Liver (tissue), 9 donors: Measurements from ENCODE around the gene EFNB3. TPM values are rescaled to one million over a fixed set of nuclear protein-coding genes. Genes with fewer than 3 reads are reported as not detected.

Experiments used
- DNase-seq: peaks from one replicate; pipeline ENCODE4 v3.0.0-alpha.2; 2017; ENCODE audit warnings: low spot score
- H3K27ac ChIP-seq, 2 donors: one replicate each; pipeline ENCODE4 v1.7.0; 2013; ENCODE audit warnings: inconsistent platforms in 2 of 2, low read length in 2 of 2, control low read depth in 1 of 2, low read depth in 1 of 2, mild to moderate bottlenecking in 1 of 2
- H3K27me3 ChIP-seq, 4 donors: one replicate each; pipeline versions ENCODE4 v1.6.1 to v1.7.0; 2013; ENCODE audit warnings: low read length in 3 of 4, inconsistent platforms in 1 of 4, mild to moderate bottlenecking in 1 of 4, moderate library complexity in 1 of 4; ENCODE audit not compliant: control insufficient read depth in 4 of 4, insufficient read depth in 4 of 4
- H3K36me3 ChIP-seq, 4 donors: one replicate each; pipeline versions ENCODE4 v1.6.1 to v1.7.0; 2013; ENCODE audit warnings: low read length in 3 of 4, mild to moderate bottlenecking in 3 of 4, low read depth in 1 of 4, moderate library complexity in 1 of 4; ENCODE audit not compliant: control insufficient read depth in 4 of 4, insufficient read depth in 3 of 4
- H3K4me1 ChIP-seq, 4 donors: one replicate each; pipeline versions ENCODE4 v1.6.1 to v1.7.0; 2013; ENCODE audit warnings: low read length in 3 of 4, mild to moderate bottlenecking in 3 of 4, moderate library complexity in 1 of 4; ENCODE audit not compliant: control insufficient read depth in 4 of 4, insufficient read depth in 4 of 4
- H3K4me3 ChIP-seq, 3 donors: one replicate each; pipeline versions ENCODE4 v1.6.1 to v1.7.0; 2013; ENCODE audit warnings: low read length in 3 of 3, control low read depth in 1 of 3, low read depth in 1 of 3, mild to moderate bottlenecking in 1 of 3
- H3K9ac ChIP-seq, 2 donors: one replicate each; pipeline ENCODE4 v1.7.0; 2013; ENCODE audit warnings: low read length in 2 of 2, mild to moderate bottlenecking in 2 of 2, moderate library complexity in 2 of 2, control low read depth in 1 of 2, low read depth in 1 of 2
- H3K9me3 ChIP-seq, 4 donors: one replicate each; pipeline versions ENCODE4 v1.6.1 to v1.7.0; 2013; ENCODE audit warnings: low read length in 3 of 4; ENCODE audit not compliant: control insufficient read depth in 4 of 4
- EGR1 ChIP-seq, 2 donors: IDR thresholded peaks; 2 replicates each; pipeline ENCODE4 v1.6.1; 2016 to 2018; ENCODE audit warnings: antibody characterized with exemption in 2 of 2, low read depth in 2 of 2
- FOXA1 ChIP-seq: IDR thresholded peaks from 2 replicates; pipeline ENCODE4 v1.6.1; 2016; ENCODE audit warnings: antibody characterized with exemption
- FOXA2 ChIP-seq: IDR thresholded peaks from 2 replicates; pipeline ENCODE4 v1.6.1; 2016; ENCODE audit warnings: antibody characterized with exemption
- GABPA ChIP-seq, 2 donors: IDR thresholded peaks in 1 of 2; conservative IDR thresholded peaks in 1 of 2; 2 replicates each; pipeline ENCODE4 v1.6.1; 2016; ENCODE audit warnings: antibody characterized with exemption in 2 of 2, mild to moderate bottlenecking in 1 of 2, moderate library complexity in 1 of 2
- HNF4G ChIP-seq: IDR thresholded peaks from 2 replicates; pipeline ENCODE4 v1.6.1; 2016; ENCODE audit warnings: antibody characterized with exemption
- JUND ChIP-seq, 2 donors: IDR thresholded peaks; 2 replicates each; pipeline ENCODE4 v1.6.1; 2016; ENCODE audit warnings: antibody characterized with exemption in 2 of 2
- NR2F2 ChIP-seq: IDR thresholded peaks from 2 replicates; pipeline ENCODE4 v1.6.1; 2016; ENCODE audit warnings: antibody characterized with exemption
- RXRA ChIP-seq, 2 donors: IDR thresholded peaks; 2 replicates each; pipeline ENCODE4 v1.6.1; 2017 to 2018; ENCODE audit warnings: antibody characterized with exemption in 2 of 2, mild to moderate bottlenecking in 1 of 2
- TAF1 ChIP-seq: conservative IDR thresholded peaks from 2 replicates; pipeline ENCODE4 v1.6.1; 2016; ENCODE audit warnings: antibody characterized with exemption, mild to moderate bottlenecking
- YY1 ChIP-seq: IDR thresholded peaks from 2 replicates; pipeline ENCODE4 v1.6.1; 2016; ENCODE audit warnings: antibody characterized with exemption, mild to moderate bottlenecking
- WGBS: extraction: QIAGEN DNeasy Blood & Tissue Kit; methylation state at CpG from one replicate; pipeline ENCODE4 v1.1.7; 2013; 5-methylcytosine and 5-hydroxymethylcytosine counted together
- polyA plus RNA-seq, 2 donors: library from polyadenylated mRNA; stranded (reverse) in 1 of 2; unstranded in 1 of 2; fragments of 200-250 nt in 1 of 2; fragments of >200 nt in 1 of 2; fragmentation: Nextera tagmentation in 1 of 2; extraction: Ambion mirVana in 1 of 2; gene quantifications; one replicate each; pipeline versions ENCODE4 v1.2.1 to v1.2.3, GENCODE V29; 2013 to 2015
- total RNA-seq, 2 donors: library from RNA; depleted of rRNA; stranded (reverse); fragments of >200 nt; gene quantifications; one replicate each; pipeline ENCODE4 v1.2.3, GENCODE V29; 2014
- TF ChIP-seq, protein P1 (sequence below): IDR thresholded peaks from 2 replicates; pipeline ENCODE4 v1.6.1; 2016; ENCODE audit warnings: antibody characterized with exemption, mild to moderate bottlenecking
- TF ChIP-seq, protein P2 (sequence below): IDR thresholded peaks from 2 replicates; pipeline ENCODE4 v1.6.1; 2016; ENCODE audit warnings: antibody characterized with exemption
- TF ChIP-seq, protein P3 (sequence below): IDR thresholded peaks from 2 replicates; pipeline ENCODE4 v1.6.1; 2016; ENCODE audit warnings: antibody characterized with exemption
- donor health status: healthy.
- donor health status: healthy.
- donor health status: healthy.
- donor health status: healthy.
- donor health status: healthy.

EFNB3 gene
- total and polyA plus RNA-seq, 4 donors: 0.19 to 0.80 (median 0.41) TPM

DNA sequence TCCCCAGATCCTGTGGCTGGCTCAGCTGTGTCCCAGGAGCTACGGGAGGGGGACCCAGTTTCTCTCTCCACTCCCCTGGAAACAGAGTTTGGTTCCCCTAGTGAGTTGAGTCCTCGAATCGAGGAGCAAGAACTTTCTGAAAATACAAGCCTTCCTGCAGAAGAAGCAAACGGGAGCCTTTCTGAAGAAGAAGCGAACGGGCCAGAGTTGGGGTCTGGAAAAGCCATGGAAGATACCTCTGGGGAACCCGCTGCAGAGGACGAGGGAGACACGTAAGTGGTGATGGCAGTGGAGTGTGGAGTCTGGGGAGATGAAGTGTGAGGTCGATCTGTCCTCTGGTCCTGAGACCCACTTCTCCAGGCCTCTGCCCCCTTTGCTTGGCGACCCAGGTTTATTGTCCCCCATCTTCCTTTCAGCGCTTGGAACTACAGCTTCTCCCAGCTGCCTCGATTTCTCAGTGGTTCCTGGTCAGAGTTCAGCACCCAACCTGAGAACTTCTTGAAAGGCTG, 16.1 kb upstream of the EFNB3 start:
- TF ChIP-seq HNF4G: no peak
- TF ChIP-seq RXRA (IDR thresholded peaks at IDR 0.05): no peak
- TF ChIP-seq, protein P1, sequence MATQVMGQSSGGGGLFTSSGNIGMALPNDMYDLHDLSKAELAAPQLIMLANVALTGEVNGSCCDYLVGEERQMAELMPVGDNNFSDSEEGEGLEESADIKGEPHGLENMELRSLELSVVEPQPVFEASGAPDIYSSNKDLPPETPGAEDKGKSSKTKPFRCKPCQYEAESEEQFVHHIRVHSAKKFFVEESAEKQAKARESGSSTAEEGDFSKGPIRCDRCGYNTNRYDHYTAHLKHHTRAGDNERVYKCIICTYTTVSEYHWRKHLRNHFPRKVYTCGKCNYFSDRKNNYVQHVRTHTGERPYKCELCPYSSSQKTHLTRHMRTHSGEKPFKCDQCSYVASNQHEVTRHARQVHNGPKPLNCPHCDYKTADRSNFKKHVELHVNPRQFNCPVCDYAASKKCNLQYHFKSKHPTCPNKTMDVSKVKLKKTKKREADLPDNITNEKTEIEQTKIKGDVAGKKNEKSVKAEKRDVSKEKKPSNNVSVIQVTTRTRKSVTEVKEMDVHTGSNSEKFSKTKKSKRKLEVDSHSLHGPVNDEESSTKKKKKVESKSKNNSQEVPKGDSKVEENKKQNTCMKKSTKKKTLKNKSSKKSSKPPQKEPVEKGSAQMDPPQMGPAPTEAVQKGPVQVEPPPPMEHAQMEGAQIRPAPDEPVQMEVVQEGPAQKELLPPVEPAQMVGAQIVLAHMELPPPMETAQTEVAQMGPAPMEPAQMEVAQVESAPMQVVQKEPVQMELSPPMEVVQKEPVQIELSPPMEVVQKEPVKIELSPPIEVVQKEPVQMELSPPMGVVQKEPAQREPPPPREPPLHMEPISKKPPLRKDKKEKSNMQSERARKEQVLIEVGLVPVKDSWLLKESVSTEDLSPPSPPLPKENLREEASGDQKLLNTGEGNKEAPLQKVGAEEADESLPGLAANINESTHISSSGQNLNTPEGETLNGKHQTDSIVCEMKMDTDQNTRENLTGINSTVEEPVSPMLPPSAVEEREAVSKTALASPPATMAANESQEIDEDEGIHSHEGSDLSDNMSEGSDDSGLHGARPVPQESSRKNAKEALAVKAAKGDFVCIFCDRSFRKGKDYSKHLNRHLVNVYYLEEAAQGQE: no peak
- no peak for TF ChIP-seq FOXA2
- no peak for TF ChIP-seq JUND (IDR thresholded peaks at IDR 0.05)
- TF ChIP-seq, protein P2, sequence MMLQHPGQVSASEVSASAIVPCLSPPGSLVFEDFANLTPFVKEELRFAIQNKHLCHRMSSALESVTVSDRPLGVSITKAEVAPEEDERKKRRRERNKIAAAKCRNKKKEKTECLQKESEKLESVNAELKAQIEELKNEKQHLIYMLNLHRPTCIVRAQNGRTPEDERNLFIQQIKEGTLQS: no peak
- no peak for TF ChIP-seq TAF1
- peak overlapping the region; percentile 9 to 83 (median 65) for H3K4me3 ChIP-seq
- H3K27me3 ChIP-seq: no peaks in the 10 kb centered on the region
- no peaks in the 10 kb centered on the region for H3K9me3 ChIP-seq
- 18% methylated on average over 13 of the region's 13 CpGs for WGBS
- peaks cover 4 to 31% (median 24%) of the 10 kb centered on the region in 4 donors for H3K4me1 ChIP-seq
- H3K27ac ChIP-seq: peak overlapping the region in 1 of 2 donors; percentile 29
- H3K9ac ChIP-seq: peak overlapping the region; percentile 8 to 69
- H3K36me3 ChIP-seq: no peaks in the 10 kb centered on the region
- DNase-seq: no peak

DNA sequence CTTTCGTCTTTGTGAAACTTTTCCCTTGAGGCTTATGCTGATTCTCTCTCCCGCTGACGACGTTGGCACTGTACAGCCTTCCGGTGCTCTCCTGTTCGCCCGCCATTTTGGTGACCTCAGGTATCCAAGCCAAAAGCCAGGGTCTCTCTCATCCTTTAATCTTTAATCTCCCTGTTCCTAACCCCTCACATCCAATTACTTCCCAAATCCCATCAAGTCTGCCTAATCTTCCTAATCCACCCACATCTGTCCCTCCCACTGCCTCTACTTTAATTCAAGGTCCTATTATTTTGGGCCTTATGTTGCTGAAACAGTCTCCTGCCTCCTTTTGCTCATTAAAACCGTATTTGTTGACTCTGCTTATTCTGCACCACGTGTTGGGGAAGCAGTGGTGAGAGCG, 9.4 kb upstream of the EFNB3 start:
- Histone ChIP-seq H3K36me3 (peaks cover 0 to 6% (median 4%) of the 10 kb centered on the region in 4 donors), H3K27me3 (no peaks in the 10 kb centered on the region), H3K4me3 (no peak overlapping the region), H3K4me1 (no peaks in the 10 kb centered on the region), H3K9ac (no peak overlapping the region), H3K27ac (no peak overlapping the region), H3K9me3 (no peaks in the 10 kb centered on the region)
- no peak for TF ChIP-seq YY1
- 97% methylated on average over 10 of the region's 10 CpGs for WGBS
- DNase-seq: no peak

DNA sequence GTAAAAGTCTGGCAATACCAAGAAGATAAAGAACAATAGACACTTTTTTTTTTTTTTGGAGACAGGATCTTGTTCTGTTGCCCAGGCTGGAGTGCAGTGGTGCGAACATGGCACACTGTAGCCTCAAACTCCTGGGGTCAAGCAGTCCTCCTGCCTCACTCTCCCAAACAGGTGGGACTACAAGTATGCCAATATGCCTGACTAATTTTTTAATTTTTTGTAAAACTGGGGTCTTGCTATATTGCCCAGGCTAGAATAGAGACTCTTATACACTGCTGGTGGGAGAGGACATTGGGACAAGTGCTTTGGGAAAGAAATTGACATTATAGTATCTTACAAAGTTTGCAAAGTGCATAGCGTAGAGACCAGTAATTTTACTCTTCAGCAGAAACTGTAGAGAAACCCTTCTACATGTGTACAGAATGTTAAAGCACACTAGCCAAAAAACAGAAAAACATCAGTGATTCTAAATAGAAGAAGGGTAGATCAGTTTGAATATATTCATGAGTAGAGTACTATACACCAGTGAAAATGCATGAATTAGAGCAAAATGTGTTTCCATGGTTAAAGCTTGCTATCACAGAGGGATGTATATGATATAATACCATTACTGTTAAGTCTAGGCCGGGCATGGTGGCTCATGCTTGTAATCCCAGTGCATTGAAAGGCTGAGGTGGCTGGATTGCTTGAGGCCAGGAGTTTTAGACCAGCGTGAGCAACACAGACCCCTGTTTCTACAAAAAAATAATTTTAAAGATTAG, 7.0 kb upstream of the EFNB3 start:
- H3K4me3 ChIP-seq: no peak overlapping the region
- DNase-seq: no peak
- no peak overlapping the region for H3K9ac ChIP-seq
- TF ChIP-seq JUND (IDR thresholded peaks at IDR 0.05): no peak
- TF ChIP-seq GABPA (IDR thresholded peaks at IDR 0.05 in 1 of 2, conservative IDR thresholded peaks at IDR 0.05 in 1 of 2): no peak
- TF ChIP-seq, protein P2: no peak
- no peak for TF ChIP-seq HNF4G
- TF ChIP-seq TAF1: no peak
- no peak for TF ChIP-seq NR2F2
- TF ChIP-seq, protein P1: no peak
- TF ChIP-seq EGR1 (IDR thresholded peaks at IDR 0.05; ENCODE audit: low read depth in 2 of 2): no peak
- no peak for TF ChIP-seq FOXA2
- TF ChIP-seq FOXA1: no peak
- TF ChIP-seq, protein P3, sequence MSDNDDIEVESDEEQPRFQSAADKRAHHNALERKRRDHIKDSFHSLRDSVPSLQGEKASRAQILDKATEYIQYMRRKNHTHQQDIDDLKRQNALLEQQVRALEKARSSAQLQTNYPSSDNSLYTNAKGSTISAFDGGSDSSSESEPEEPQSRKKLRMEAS: no peak
- TF ChIP-seq RXRA (IDR thresholded peaks at IDR 0.05): no peak
- no peaks in the 10 kb centered on the region for H3K9me3 ChIP-seq
- peaks cover 0 to 20% (median 11%) of the 10 kb centered on the region in 4 donors for H3K36me3 ChIP-seq
- no peaks in the 10 kb centered on the region for H3K27me3 ChIP-seq
- no peak overlapping the region for H3K27ac ChIP-seq
- WGBS: 98% methylated on average over 4 of the region's 4 CpGs
- no peaks in the 10 kb centered on the region for H3K4me1 ChIP-seq
